ENCODE measurements around the gene KLHL33. TPM values are rescaled to one million over a fixed set of nuclear protein-coding genes. Genes with fewer than 3 reads are reported as not detected.
A peak's percentile ranks its signal among the peaks of the same experiment; 100 is the strongest.

The KLHL33 gene
- total and polyA plus RNA-seq, 2 donors (not counting 3 experiments of a cell fraction or from before 2014, with no cell fraction given): not detected

- dilution Hi-C loops (cut with MboI; ENCODE audit: extremely low pct_ligation_motif_present, low sequenced_read_pairs): loop anchor here (10.0 kb wide), 1 partner anchor 115 kb away; no protein-coding TSS in a partner anchor
- Histone ChIP-seq H3K79me2 (ENCODE audit: control insufficient read depth, insufficient read depth, low read length) (peaks cover 56% of the 10 kb centered on the region), H3K4me2 (ENCODE audit: insufficient read depth, low read length) (peak overlapping the region; percentile 94), H3K36me3 (ENCODE audit: control insufficient read depth in 2 of 2, extremely low read depth in 1 of 2, insufficient read depth in 2 of 2, low read length in 2 of 2) (peaks cover 13 to 14% of the 10 kb centered on the region in 2 experiments), H3K9ac (replicated peaks; ENCODE audit: extremely low read depth, insufficient read depth, low read length) (peak overlapping the region; percentile 83), H3K27ac (ENCODE audit: insufficient read depth, low read depth, low read length) (peak overlapping the region; percentile 76), H3K4me1 (ENCODE audit: control insufficient read depth, extremely low read depth, insufficient read depth, low read length) (peaks cover 24% of the 10 kb centered on the region), H3K4me3 (replicated peaks in 1 of 3; ENCODE audit: insufficient read depth in 1 of 3, low read depth in 1 of 3, low read length in 3 of 3) (peak overlapping the region; percentile 60 to 94 (median 77)), H2AFZ (ENCODE audit: low read depth, low read length) (no peak overlapping the region), H3K9me1 (replicated peaks; ENCODE audit: control insufficient read depth, extremely low read depth, insufficient read depth, low read length) (no peaks in the 10 kb centered on the region), H4K20me1 (replicated peaks; ENCODE audit: control insufficient read depth, extremely low read depth, insufficient read depth, low read length) (no peaks in the 10 kb centered on the region), H3K27me3 (ENCODE audit: control insufficient read depth in 2 of 2, insufficient read depth in 2 of 2, low read length in 2 of 2) (peaks cover 0 to 3% of the 10 kb centered on the region in 2 experiments), H3K9me3 (replicated peaks; ENCODE audit: control insufficient read depth, insufficient read depth, low read length) (no peaks in the 10 kb centered on the region)
- intact Hi-C loops (cut with micrococcal nuclease): loop anchor here (1.0 kb wide), 5 partner anchors 7 to 136 kb away; partner anchors contain the start of genes APEX1, PIP4P1 and TEP1
- CTCF ChIA-PET: interaction anchor here (1.4 to 2.7 kb wide), 4 partner anchors 12 to 137 kb away, joined by 4 to 16 read pairs (median 4); no protein-coding TSS in a partner anchor
- TF ChIP-seq MAX (IDR thresholded peaks at IDR 0.05; ENCODE audit: insufficient read depth, insufficient read length) (peak; percentile 13), EZH2 (IDR thresholded peaks at IDR 0.05; ENCODE audit: borderline replicate concordance, low read depth, low read length, severe bottlenecking) (no peak), GATA2 (IDR thresholded peaks at IDR 0.05; ENCODE audit: insufficient read depth, insufficient read length, low read depth, low read length) (peak; percentile 33), JUN (IDR thresholded peaks at IDR 0.05; ENCODE audit: borderline replicate concordance, insufficient read depth, insufficient read length, low read depth) (peak; percentile 45), POLR2AphosphoS5 (IDR thresholded peaks at IDR 0.05; ENCODE audit: insufficient read depth, low read depth, low read length) (peak; percentile 77), MYC (IDR thresholded peaks at IDR 0.05; ENCODE audit: low read depth, low read length) (peak; percentile 64), POLR2A (IDR thresholded peaks at IDR 0.05; ENCODE audit: low read depth, low read length) (no peak), FOS (IDR thresholded peaks at IDR 0.05; ENCODE audit: borderline replicate concordance, insufficient read depth, low read length) (peak; percentile 80)
- TF ChIP-seq, protein P1, sequence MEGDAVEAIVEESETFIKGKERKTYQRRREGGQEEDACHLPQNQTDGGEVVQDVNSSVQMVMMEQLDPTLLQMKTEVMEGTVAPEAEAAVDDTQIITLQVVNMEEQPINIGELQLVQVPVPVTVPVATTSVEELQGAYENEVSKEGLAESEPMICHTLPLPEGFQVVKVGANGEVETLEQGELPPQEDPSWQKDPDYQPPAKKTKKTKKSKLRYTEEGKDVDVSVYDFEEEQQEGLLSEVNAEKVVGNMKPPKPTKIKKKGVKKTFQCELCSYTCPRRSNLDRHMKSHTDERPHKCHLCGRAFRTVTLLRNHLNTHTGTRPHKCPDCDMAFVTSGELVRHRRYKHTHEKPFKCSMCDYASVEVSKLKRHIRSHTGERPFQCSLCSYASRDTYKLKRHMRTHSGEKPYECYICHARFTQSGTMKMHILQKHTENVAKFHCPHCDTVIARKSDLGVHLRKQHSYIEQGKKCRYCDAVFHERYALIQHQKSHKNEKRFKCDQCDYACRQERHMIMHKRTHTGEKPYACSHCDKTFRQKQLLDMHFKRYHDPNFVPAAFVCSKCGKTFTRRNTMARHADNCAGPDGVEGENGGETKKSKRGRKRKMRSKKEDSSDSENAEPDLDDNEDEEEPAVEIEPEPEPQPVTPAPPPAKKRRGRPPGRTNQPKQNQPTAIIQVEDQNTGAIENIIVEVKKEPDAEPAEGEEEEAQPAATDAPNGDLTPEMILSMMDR (IDR thresholded peaks at IDR 0.05; ENCODE audit: extremely low read depth in 1 of 2, insufficient read depth in 1 of 2, low read depth in 1 of 2, low read length in 2 of 2): no peak
- TSS peak; percentile 42 for BruUV-seq (replicated peaks)
- POLR2A ChIA-PET: interaction anchor here (0.7 to 4.2 kb wide), 12 partner anchors 9 to 214 kb away, joined by 3 to 32 read pairs (median 7); partner anchors contain the start of genes APEX1, CCNB1IP1, OSGEP and PARP2
- DNase-seq (ENCODE audit: low read depth, low spot score) (peak; percentile 84), FAIRE-seq (no peak)
These were observed 34.1 kb upstream of the KLHL33 start for GRCh38 chr14:20469890-20470602.
